ENCODE measurements around the gene PPP1R14B. TPM values are rescaled to one million over a fixed set of nuclear protein-coding genes. Genes with fewer than 3 reads are reported as not detected.

Gene PPP1R14B
- total and polyA plus RNA-seq, 2 of the 13 experiments (the other 11 are each of a cell fraction or from before 2014, with no cell fraction given) = 110 to 148 TPM

- TF ChIP-seq ZNF333 (CRISPR knock-in tag; IDR thresholded peaks at IDR 0.05; ENCODE audit: borderline replicate concordance) = 0 out of 2 replicates have a peak, but pooled peaks have one; percentile 31
- peak; percentile 47; the same call in 1 of the 2 replicates for TF ChIP-seq ZFP91 (CRISPR knock-in tag; IDR thresholded peaks at IDR 0.05; ENCODE audit: borderline replicate concordance)
- no peak for TF ChIP-seq SRSF1 (optimal IDR thresholded peaks at IDR 0.05; ENCODE audit: low read depth, low read length)
- no peak for TF ChIP-seq JUNB (CRISPR knock-in tag; IDR thresholded peaks at IDR 0.05; ENCODE audit: borderline replicate concordance)
- TF ChIP-seq ATF6 (CRISPR knock-in tag; conservative IDR thresholded peaks at IDR 0.05) = no peak
- peak; percentile 68 for TF ChIP-seq ZNF350 (CRISPR knock-in tag; IDR thresholded peaks at IDR 0.05; ENCODE audit: borderline replicate concordance, low read depth)
- TF ChIP-seq RBFOX2 (IDR thresholded peaks at IDR 0.05; ENCODE audit: low read depth, low read length) = peak; percentile 62; the same call in 1 of the 2 replicates
- peak; percentile 48; the same call in 1 of the 2 replicates for TF ChIP-seq HDAC1 (CRISPR knock-in tag; IDR thresholded peaks at IDR 0.05)
- 0 out of 2 replicates have a peak, but pooled peaks have one; percentile 58 for TF ChIP-seq MTA1 (CRISPR knock-in tag; IDR thresholded peaks at IDR 0.05; ENCODE audit: borderline replicate concordance)
- peak; percentile 49 for TF ChIP-seq YY1 (IDR thresholded peaks at IDR 0.05; ENCODE audit: insufficient read depth, insufficient replicate concordance, low read depth, low read length)
- TF ChIP-seq RCOR2 (CRISPR knock-in tag; IDR thresholded peaks at IDR 0.05) = peak; percentile 13; the same call in 1 of the 2 replicates
- TF ChIP-seq ZNF619 (CRISPR knock-in tag; IDR thresholded peaks at IDR 0.05) = 0 out of 2 replicates have a peak, but pooled peaks have one; percentile 52
- TF ChIP-seq DRAP1 (CRISPR knock-in tag; IDR thresholded peaks at IDR 0.05) = no peak
- TF ChIP-seq ZNF18 (CRISPR knock-in tag; IDR thresholded peaks at IDR 0.05; ENCODE audit: insufficient replicate concordance) = peak; percentile 55
- TF ChIP-seq ZNF317 (CRISPR knock-in tag; IDR thresholded peaks at IDR 0.05) = 0 out of 2 replicates have a peak, but pooled peaks have one; percentile 18
- no peak for TF ChIP-seq ZNF33A (CRISPR knock-in tag; IDR thresholded peaks at IDR 0.05; ENCODE audit: borderline replicate concordance)
- no peak for TF ChIP-seq HOXA3 (CRISPR knock-in tag; IDR thresholded peaks at IDR 0.05)
- TF ChIP-seq ZNF644 (CRISPR knock-in tag; IDR thresholded peaks at IDR 0.05; ENCODE audit: low read depth) = no peak
- peak; percentile 50; the same call in 1 of the 2 replicates for TF ChIP-seq ZNF451 (CRISPR knock-in tag; IDR thresholded peaks at IDR 0.05)
- TF ChIP-seq HNRNPL (IDR thresholded peaks at IDR 0.05; ENCODE audit: low read depth, low read length) = peak; percentile 69; the same call in 1 of the 2 replicates
- no peak for TF ChIP-seq ZNF468 (CRISPR knock-in tag; IDR thresholded peaks at IDR 0.05)
- no peak for TF ChIP-seq MED13 (CRISPR knock-in tag; IDR thresholded peaks at IDR 0.05)
Observed at GRCh38 chr11:64245797-64246620, 734 bp downstream of the PPP1R14B start (continued).

Measured in HepG2 (cell line).